Renal pelvis (tissue), 4 donors: ENCODE measurements around the gene KNOP1. TPM values are rescaled to one million over a fixed set of nuclear protein-coding genes. Genes with fewer than 3 reads are reported as not detected.

Experiments
- DNase-seq: peaks from one replicate; pipeline ENCODE4 v3.0.0-alpha.2; 2013
- polyA plus RNA-seq, 3 donors: library from polyadenylated mRNA; unstranded; fragments of 120-200 nt; gene quantifications; one replicate each; pipeline ENCODE4 v1.2.1, GENCODE V29; 2013; ENCODE audit not compliant: insufficient read length in 3 of 3

KNOP1 gene
- polyA plus RNA-seq, 3 donors, result 42.8 to 54.2 (median 49.4) TPM

- no peak for DNase-seq
Measured at GRCh38 chr16:19709381-19710136, 8.5 kb downstream of the KNOP1 start.

GRCh38 chr16:19708296-19709205 lies 9.5 kb downstream of the KNOP1 start:
- no peak for DNase-seq

DNA sequence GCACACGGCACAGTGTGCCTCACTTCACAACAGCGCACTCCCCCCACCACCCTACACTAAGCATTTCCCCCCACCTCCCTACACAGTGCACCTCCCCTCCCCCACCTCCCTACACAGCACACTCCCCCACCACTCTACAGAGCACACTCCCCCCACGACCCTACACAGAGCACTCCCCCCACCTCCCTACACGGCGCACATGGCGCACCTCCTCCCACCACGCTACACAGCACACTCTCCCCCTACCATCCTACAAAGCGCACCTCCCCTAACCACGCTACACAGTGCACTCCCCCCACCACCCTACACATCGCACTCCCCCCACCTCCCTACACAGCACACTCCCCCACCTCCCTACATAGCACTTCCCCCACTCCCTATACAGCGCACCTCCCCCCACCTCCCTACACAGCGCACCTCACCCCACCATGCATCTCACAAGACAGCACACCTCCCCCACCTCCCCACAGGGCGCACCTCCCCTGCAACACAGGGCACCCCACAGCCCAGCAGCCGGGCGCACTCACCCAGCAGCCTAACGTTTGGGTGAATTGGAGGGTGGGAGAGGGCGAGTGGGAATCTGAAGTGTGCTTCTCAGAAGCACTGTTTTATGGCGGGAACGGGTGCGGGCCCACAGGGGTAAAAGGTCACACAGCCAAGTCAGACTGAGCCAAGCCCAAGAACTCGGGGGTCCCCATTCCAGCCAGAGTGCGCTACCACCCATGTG lies 10.3 kb downstream of the KNOP1 start:
- no peak for DNase-seq

DNA sequence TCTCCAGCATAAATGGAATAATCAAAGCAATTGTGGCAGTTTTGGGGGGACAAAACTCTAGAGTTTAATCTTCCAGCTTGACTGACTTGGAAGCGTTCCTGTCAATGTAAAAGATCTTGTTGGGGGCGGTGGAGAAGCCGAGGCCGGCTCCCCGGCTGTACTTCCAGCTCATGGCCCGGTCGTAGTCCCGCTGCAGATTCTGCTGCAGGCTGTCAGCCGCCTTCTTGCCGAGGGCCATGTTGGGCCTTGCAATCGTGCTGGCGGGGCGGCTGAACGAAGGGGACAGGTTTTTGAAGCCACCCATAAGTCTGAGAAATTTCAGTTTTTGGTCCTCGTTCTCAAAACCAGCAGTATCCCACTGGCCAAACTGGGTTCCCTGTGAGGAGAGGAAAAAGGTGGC lies 11.2 kb downstream of the KNOP1 start:
- DNase-seq, result no peak

- DNase-seq, result no peak
Measured at GRCh38 chr16:19705843-19706242, 12.2 kb downstream of the KNOP1 start.

DNA sequence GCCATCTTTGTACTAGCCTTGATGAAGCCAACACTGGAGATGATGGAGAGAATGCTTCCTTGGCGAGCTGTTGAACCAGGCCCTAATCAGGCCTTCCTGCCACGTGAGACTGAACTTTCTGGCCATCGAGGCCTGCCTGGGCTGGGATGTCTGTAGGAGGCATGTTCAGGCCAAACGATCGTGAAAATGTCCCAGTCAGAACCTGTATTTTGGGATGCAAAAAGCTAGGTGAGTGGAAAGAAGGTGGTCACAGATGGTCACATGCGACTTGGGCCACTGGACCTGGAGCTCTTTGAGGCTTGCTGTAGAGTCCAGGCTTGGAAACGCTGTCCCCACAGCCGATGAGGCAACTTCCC lies 12.9 kb downstream of the KNOP1 start:
- DNase-seq, result no peak

- no peak for DNase-seq
Measured at GRCh38 chr16:19704321-19705145, 13.5 kb downstream of the KNOP1 start.

DNA sequence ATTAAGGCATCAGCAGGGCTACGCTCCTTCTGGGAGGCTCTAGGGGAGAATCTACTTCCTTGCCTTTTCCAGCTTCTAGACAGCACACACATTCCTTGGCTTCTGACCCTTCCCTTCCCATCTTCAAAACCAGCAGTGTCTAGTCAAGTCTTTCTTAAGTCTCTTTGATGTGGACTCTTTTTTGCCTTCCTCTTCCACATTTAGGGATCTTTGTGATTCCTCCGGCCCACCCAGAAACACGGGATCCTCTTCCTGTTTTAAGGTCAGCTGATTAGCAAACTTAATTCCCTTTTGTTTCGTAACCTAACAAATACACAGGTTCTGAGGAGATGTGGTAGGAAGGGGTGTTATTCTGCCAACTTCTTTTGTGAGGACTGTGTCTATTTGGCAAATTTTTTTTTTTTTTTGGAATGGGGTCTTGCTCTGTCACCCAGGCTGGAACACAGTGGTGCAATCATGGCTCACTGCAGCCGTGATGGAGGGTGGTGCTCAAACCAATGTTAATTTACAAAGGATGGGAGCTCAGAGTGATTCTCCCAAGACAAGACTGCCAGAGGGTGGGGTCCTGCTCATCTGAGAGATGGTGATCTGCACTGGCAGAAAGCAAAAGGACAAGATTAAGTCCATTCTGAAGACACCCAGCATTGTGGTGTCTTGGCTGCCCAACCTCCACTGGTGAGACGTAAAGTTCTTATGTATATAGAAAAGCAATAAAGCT lies 14.7 kb downstream of the KNOP1 start:
- no peak for DNase-seq

DNA sequence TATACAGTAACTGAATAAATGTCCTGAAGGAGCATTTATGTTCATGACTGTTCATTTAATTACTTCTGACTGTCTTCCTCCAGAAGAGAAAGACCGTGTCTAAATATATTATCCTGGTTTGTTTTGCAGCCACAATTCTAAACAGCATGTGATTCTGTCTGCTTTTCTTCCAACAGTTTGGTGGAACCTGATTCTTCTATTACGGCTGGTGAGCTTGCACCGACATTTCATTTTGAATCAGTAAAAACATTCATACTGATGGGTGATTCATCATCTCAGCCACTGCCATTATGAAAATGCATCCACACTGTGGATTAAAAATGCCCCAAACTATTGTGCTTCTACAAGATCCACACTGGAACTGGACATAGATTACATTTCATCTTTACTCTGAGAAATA lies 16.9 kb downstream of the KNOP1 start:
- no peak for DNase-seq

- no peak for DNase-seq
Measured at GRCh38 chr16:19700319-19700781, 17.7 kb downstream of the KNOP1 start.

DNA sequence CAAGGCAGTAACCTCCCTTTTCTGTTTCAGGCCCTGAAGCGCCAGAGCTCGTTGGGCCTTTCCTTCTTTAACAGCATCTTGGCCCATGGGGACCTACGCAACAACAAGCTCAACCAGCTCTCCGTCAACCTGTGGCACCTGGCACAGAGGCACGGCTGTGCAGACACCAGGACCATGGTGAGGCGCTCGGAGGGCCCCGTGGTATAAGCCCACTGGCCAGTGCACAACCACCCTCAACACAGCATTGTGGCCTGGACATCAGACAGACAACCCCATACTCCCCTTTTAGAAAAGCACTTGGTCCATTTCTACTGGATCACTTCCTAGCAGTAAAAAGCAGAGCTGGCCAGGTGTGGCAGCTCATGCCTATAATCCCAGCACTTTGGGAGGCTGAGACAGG lies 18.6 kb downstream of the KNOP1 start:
- no peak for DNase-seq

DNA sequence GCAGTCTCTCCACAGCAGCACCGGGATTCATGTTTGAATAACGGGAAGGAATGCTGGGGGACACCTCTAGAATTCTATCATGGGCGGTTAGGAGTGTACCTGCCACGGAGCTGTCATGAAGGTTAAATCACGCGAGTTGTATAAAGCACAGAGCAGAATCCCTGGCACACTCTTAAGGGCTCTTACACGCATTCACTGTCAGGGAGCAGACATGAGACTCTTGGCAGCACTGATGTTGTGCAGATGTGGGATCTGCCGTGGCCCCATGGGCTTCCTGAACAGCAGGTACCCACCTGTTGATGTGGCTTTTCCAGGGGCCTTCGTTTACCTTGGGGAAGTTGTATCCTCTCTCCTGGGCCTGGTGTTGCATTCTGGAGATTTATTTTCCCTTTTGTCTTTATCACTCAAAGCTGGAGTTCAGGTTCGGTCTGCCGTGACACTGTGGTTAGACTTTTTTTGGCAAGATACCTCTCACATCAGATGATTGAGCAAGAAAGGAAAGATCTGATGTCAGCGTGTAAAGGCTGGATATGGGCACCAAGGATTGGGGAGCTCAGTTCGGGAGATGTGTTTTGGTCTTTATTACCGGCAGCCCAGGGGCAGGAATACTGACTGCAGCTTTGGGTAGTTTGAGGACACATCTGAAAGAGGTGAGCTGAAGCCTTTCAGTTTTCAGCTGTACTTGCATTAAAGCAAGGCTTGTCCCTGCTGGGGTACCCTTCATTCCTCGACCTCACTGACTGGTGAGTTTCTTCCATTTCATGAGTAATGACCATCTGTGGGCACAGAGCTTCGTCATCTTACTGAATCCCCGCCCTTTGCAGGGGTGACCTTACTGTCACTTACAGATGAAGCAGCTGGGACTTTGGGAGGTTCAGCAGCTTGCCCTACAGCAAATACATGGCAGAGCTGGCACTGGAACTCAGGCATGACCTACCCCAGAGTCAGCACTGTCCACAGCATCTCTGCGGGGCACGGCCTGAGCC lies 19.3 kb downstream of the KNOP1 start:
- DNase-seq, result no peak

GRCh38 chr16:19697756-19698318 lies 20.2 kb downstream of the KNOP1 start:
- no peak for DNase-seq

DNA sequence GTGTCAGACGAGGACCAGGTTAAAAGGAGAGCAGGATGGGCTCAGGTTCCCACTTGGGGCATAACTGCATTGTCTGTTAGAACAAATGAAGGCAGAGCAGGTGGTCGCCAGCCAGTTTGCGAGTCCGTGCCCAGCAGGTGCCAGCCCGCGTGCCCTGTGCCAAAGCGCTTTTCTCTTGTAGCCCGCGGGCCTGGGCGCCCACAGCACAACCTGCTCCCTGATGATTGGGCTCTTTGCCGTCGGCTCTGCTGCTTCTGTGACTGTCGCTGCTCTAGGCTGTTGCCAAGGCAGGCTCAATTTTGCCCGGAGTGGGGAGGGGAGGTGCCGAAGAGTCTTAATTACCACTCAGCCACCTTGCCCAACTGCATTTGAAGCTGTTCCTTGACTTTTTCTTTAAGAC lies 21.1 kb downstream of the KNOP1 start:
- DNase-seq, result no peak

DNA sequence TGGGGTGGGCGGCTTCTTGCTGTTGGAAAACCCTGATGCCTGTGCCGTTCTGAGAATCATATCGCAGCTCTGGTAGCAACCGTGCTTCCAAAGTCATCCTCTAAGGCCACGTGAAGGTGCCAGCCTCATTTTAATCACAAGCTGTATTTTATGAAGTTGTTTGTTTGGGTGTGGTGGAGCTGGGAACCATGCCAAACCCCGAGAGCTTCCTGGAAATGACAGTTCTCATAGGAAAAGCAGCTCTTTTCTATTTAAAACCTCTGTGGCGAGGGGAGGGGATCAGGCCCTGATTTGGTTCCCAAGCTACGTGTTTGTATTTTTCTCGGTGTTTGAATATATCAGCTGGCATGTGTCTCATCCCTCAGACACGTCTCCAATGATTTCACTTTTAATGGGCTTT lies 21.7 kb downstream of the KNOP1 start:
- no peak for DNase-seq

DNA sequence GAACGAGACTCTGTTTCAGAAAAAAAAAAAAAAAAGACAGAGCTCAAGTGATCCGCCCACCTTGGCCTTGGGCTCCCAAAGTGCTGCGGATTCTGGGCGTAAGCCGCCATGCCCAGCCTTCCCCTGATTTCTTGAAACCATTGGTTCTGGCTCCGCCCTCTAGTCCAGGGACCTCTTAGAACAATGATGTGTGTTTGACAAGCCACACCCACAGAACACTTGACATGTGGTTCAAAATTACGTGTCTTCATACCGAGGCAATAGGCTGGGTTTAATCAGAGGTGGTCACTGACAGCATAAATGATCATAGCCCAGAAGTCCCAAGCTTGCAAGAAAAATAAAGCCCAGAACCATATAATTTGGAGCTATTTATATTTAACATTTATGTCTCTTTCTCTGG lies 23.0 kb downstream of the KNOP1 start:
- DNase-seq, result no peak

DNA sequence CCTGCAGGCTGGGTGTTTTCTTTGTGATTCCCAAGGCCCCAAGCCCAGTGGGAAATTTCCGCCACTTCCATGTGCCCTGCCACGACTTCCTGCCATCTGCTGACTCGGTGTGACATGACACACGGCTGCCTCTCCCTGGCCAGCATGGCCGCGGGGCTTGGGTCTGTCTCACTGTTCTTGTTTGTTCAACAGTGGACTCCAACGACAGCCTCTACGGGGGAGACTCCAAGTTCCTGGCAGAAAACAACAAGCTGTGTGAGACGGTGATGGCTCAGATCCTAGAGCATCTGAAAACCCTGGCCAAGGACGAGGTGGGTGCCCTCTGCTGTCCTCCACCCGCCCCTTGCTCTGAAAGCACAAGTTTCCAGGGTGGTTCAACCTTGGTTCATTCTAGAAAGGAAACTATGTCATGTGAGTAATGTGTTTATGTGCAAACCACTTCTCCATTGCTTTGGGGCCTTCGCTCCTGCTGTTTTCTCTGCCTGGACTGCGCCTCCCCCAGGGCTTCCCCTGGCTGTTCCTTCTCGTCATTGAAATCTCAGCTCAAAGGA lies 26.8 kb downstream of the KNOP1 start:
- no peak for DNase-seq

GRCh38 chr16:19690196-19690595 lies 27.8 kb downstream of the KNOP1 start:
- DNase-seq, result no peak

DNA sequence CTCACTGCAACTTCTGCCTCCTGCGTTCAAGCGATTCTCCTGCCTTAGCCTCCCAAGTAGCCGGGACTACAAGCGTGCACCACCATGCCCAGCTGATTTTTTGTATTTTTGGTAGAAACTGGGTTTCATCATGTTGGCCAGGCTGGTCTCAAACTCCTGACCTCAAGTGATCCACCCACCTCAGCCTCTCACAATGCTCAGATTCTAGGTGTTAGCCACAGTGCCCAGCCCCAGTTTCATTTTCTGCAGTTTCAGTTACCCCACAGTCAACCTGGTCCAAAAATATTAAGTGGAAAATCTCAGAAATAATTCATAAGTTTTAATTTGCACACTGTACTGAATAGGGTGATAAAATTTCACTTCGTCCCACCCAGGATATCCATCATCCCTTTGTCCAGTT lies 28.7 kb downstream of the KNOP1 start:
- DNase-seq, result no peak
